PC-3 (cell line): ENCODE data around the gene CHIT1. TPM values are rescaled to one million over a fixed set of nuclear protein-coding genes. Genes with fewer than 3 reads are reported as not detected.

Source experiments
- ATAC-seq: fragments of 200-7000 bp; cut with Tn5 transposase; 2 replicates; pipeline ENCODE4 v1.9.1; 2020; ENCODE audit warnings: mild to moderate bottlenecking, moderate library complexity
- BruUV-seq: library from RNA; stranded (reverse); fragments of 400-500 nt; replicated peaks from 2 replicates; lab custom pipeline; 2021; lab: Mats Ljungman, UMichigan
- CTCF ChIA-PET: fragments of 300-600 bp; sonication (Branson Sonifier 250); formaldehyde crosslinking; loops from one replicate; lab custom pipeline; 2022; ENCODE audit warnings: antibody characterized with exemption; lab: Charles Lee
- POLR2A ChIA-PET: fragments of 300-600 bp; sonication (Branson Sonifier 250); formaldehyde crosslinking; loops from one replicate; lab custom pipeline; 2022; ENCODE audit warnings: antibody characterized with exemption; ENCODE audit not compliant: unreplicated experiment; lab: Charles Lee
- DNase-seq: peaks from one replicate; pipeline ENCODE4 v3.0.0-alpha.2; 2015
- H2AFZ ChIP-seq: fragments of 300-600 bp; sonication (generic); 2 replicates; pipeline ENCODE4 v1.6.0; 2016; ENCODE audit warnings: antibody characterized with exemption, low read length
- H3F3A ChIP-seq: fragments of 300-600 bp; sonication (generic); one replicate; pipeline ENCODE4 v1.6.0; 2017; ENCODE audit warnings: antibody characterized with exemption, low read length, control low read depth, mild to moderate bottlenecking; ENCODE audit not compliant: unreplicated experiment
- H3K27ac ChIP-seq: fragments of 300-600 bp; sonication (generic); 2 replicates; pipeline ENCODE4 v1.5.1; 2016; ENCODE audit warnings: mild to moderate bottlenecking, low read length
- H3K27me3 ChIP-seq: fragments of 300-600 bp; sonication (generic); 2 replicates; pipeline ENCODE4 v1.6.1; 2016; ENCODE audit warnings: low read length, mixed read lengths
- H3K36me3 ChIP-seq: fragments of 300-600 bp; sonication (generic); 2 replicates; pipeline ENCODE4 v1.6.1; 2016; ENCODE audit warnings: low read depth, mixed run types, low read length, mixed read lengths
- H3K4me1 ChIP-seq: fragments of 300-600 bp; sonication (generic); 2 replicates; pipeline ENCODE4 v1.5.1; 2016; ENCODE audit warnings: low read length; ENCODE audit not compliant: insufficient read depth
- H3K4me2 ChIP-seq: fragments of 300-600 bp; sonication (generic); 2 replicates; pipeline ENCODE4 v1.6.0; 2016; ENCODE audit warnings: low read length
- H3K4me3 ChIP-seq: fragments of 300-600 bp; sonication (generic); 2 replicates; pipeline ENCODE4 v1.5.1; 2016; ENCODE audit warnings: mild to moderate bottlenecking, low read length, mixed read lengths
- H3K79me2 ChIP-seq: fragments of 300-600 bp; sonication (generic); 2 replicates; pipeline ENCODE4 v1.6.1; 2017; ENCODE audit warnings: low read length, mixed read lengths
- H3K9ac ChIP-seq: fragments of 300-600 bp; sonication (generic); 2 replicates; pipeline ENCODE4 v1.6.0; 2016; ENCODE audit warnings: mild to moderate bottlenecking, low read length
- H3K9me2 ChIP-seq: fragments of 300-600 bp; sonication (generic); replicated peaks from 2 replicates; pipeline ENCODE4 v1.6.1; 2016; ENCODE audit warnings: mixed run types, low read length, mixed read lengths
- H3K9me3 ChIP-seq: fragments of 300-600 bp; sonication (generic); 2 replicates; pipeline ENCODE4 v1.6.1; 2016; ENCODE audit warnings: low read length, mixed read lengths
- H4K20me1 ChIP-seq: fragments of 300-600 bp; sonication (generic); 2 replicates; pipeline ENCODE4 v1.6.1; 2016; ENCODE audit warnings: low read length, mixed read lengths
- CTCF ChIP-seq: fragments of 300-600 bp; sonication (generic); conservative IDR thresholded peaks from 2 replicates; pipeline ENCODE4 v1.5.1; 2017; ENCODE audit warnings: antibody characterized with exemption, low read depth, mild to moderate bottlenecking, low read length
- EZH2 ChIP-seq: fragments of 300-600 bp; sonication (generic); IDR thresholded peaks from one replicate; pipeline ENCODE4 v1.6.1; 2017; ENCODE audit warnings: antibody characterized with exemption, mild to moderate bottlenecking, low read length; ENCODE audit not compliant: unreplicated experiment
- EZH2phosphoT487 ChIP-seq: fragments of 300-600 bp; sonication (generic); IDR thresholded peaks from 2 replicates; pipeline ENCODE4 v1.6.1; 2018; ENCODE audit warnings: mild to moderate bottlenecking, antibody characterized with exemption, low read length, borderline replicate concordance
- intact Hi-C: fragments of 100-400 bp; cut with micrococcal nuclease; formaldehyde crosslinking; loops from 2 replicates; pipeline ENCODE4 v1.9.0; 2023
- total RNA-seq: library from RNA; depleted of rRNA; stranded (reverse); fragments of >200 nt; gene quantifications from 2 replicates; pipeline ENCODE4 v1.2.3, GENCODE V29; 2014

The CHIT1 gene
- total RNA-seq, 1 experiment from 2014 or later = not detected

- Histone ChIP-seq H3K4me1 (no peaks in the 10 kb centered on the region), H3K36me3 (no peaks in the 10 kb centered on the region), H3K27me3 (peaks cover 42% of the 10 kb centered on the region), H3F3A (no peaks in the 10 kb centered on the region), H3K9ac (no peak overlapping the region), H3K4me2 (no peak overlapping the region), H3K27ac (no peak overlapping the region), H4K20me1 (no peaks in the 10 kb centered on the region), H2AFZ (no peak overlapping the region), H3K79me2 (no peaks in the 10 kb centered on the region), H3K9me3 (no peaks in the 10 kb centered on the region), H3K9me2 (no peaks in the 10 kb centered on the region), H3K4me3 (no peak overlapping the region)
- TF ChIP-seq EZH2phosphoT487 = no peak
- TF ChIP-seq CTCF = peak; percentile 90
- ATAC-seq = peak; percentile 85
- BruUV-seq = no TSS peak
- peak; percentile 88 for DNase-seq
- intact Hi-C loops = loop anchor here (1.0 kb wide), 2 partner anchors 98 to 177 kb away; no protein-coding TSS in a partner anchor
- ChIA-PET POLR2A (no interaction called here), CTCF (interaction anchor here (0.7 to 1.6 kb wide), 7 partner anchors 51 to 177 kb away, joined by 3 to 36 read pairs (median 5); no protein-coding TSS in a partner anchor)
These were observed 13.0 kb downstream of the CHIT1 start for GRCh38 chr1:203216274-203217138.

GRCh38 chr1:203215573-203215972 lies 13.9 kb downstream of the CHIT1 start:
- Histone ChIP-seq H3K4me3 (no peak overlapping the region), H3K27me3 (peaks cover 35% of the 10 kb centered on the region), H3K27ac (no peak overlapping the region), H4K20me1 (no peaks in the 10 kb centered on the region), H3K79me2 (no peaks in the 10 kb centered on the region), H3K36me3 (no peaks in the 10 kb centered on the region), H3K9me2 (no peaks in the 10 kb centered on the region), H2AFZ (no peak overlapping the region), H3K4me2 (no peak overlapping the region), H3K9me3 (no peaks in the 10 kb centered on the region), H3K9ac (no peak overlapping the region), H3F3A (no peaks in the 10 kb centered on the region), H3K4me1 (no peaks in the 10 kb centered on the region)
- TF ChIP-seq EZH2phosphoT487 (no peak), EZH2 (no peak), CTCF (no peak)
- DNase-seq (no peak), ATAC-seq (peak; percentile 7; the same call in 1 of the 2 replicates)
- ChIA-PET CTCF (interaction anchor here (0.6 to 1.6 kb wide), 7 partner anchors 54 to 176 kb away, joined by 3 to 36 read pairs (median 4); no protein-coding TSS in a partner anchor), POLR2A (no interaction called here)
- intact Hi-C loops = no loop called here
- BruUV-seq = no TSS peak

GRCh38 chr1:203214871-203215270 lies 14.6 kb downstream of the CHIT1 start:
- Histone ChIP-seq H3K4me1 (no peaks in the 10 kb centered on the region), H2AFZ (no peak overlapping the region), H3K9ac (no peak overlapping the region), H3K9me3 (no peaks in the 10 kb centered on the region), H3K27me3 (peaks cover 30% of the 10 kb centered on the region), H3K79me2 (no peaks in the 10 kb centered on the region), H3K9me2 (no peaks in the 10 kb centered on the region), H3K36me3 (no peaks in the 10 kb centered on the region), H3K4me2 (no peak overlapping the region), H3F3A (no peaks in the 10 kb centered on the region), H4K20me1 (no peaks in the 10 kb centered on the region), H3K4me3 (no peak overlapping the region), H3K27ac (no peak overlapping the region)
- no TSS peak for BruUV-seq
- intact Hi-C loops = no loop called here
- ATAC-seq = no peak
- POLR2A ChIA-PET = no interaction called here
- TF ChIP-seq EZH2phosphoT487 (no peak), EZH2 (no peak)
- CTCF ChIA-PET = interaction anchor here (0.6 kb wide), 1 partner anchor 102 kb away, joined by 6 read pairs; no protein-coding TSS in a partner anchor
- DNase-seq = no peak
